Epithelial cell of proximal tubule (primary cell): ENCODE data around the gene MYL2. TPM values are rescaled to one million over a fixed set of nuclear protein-coding genes. Genes with fewer than 3 reads are reported as not detected.

ENCODE experiments used
- DNase-seq: peaks from one replicate; pipeline ENCODE4 v3.0.0-alpha.2; 2011; ENCODE audit warnings: low read depth
- H3K4me3 ChIP-seq: 2 replicates; pipeline ENCODE4 v1.5.1; 2011; ENCODE audit warnings: low read depth, mild to moderate bottlenecking, low read length
- CTCF ChIP-seq: conservative IDR thresholded peaks from 2 replicates; pipeline ENCODE4 v1.5.1; 2012; ENCODE audit warnings: low read depth, mild to moderate bottlenecking, low read length
- total RNA-seq: library from RNA; depleted of rRNA; stranded (reverse); fragments of >200 nt; gene quantifications from 2 replicates; pipeline ENCODE4 v1.2.3, GENCODE V29; 2015

MYL2 gene
- total RNA-seq, 1 donor from 2014 or later: not detected

GRCh38 chr12:110863161-110863560, 57.2 kb downstream of the MYL2 start:
- DNase-seq: no peak
- no peak overlapping the region for H3K4me3 ChIP-seq
- no peak for TF ChIP-seq CTCF

GRCh38 chr12:110862329-110862728, 58.0 kb downstream of the MYL2 start:
- no peak for DNase-seq
- no peak overlapping the region for H3K4me3 ChIP-seq
- no peak for TF ChIP-seq CTCF

GRCh38 chr12:110861729-110862128, 58.6 kb downstream of the MYL2 start:
- no peak for TF ChIP-seq CTCF
- DNase-seq: no peak
- H3K4me3 ChIP-seq: no peak overlapping the region

Other genes starting within 250 kb of the MYL2 start
- 1.4 and 2.5 TPM in 2 replicates for gene HVCN1, start 231.5 kb downstream of the MYL2 start, total RNA-seq
- gene PPP1CC, start 177.7 kb downstream of the MYL2 start, total RNA-seq: 86.3 and 159 TPM in 2 replicates
- not detected in 2 replicates for gene CCDC63, start 73.6 kb downstream of the MYL2 start, total RNA-seq
- not detected in 2 replicates for gene CUX2, start 113.6 kb upstream of the MYL2 start, total RNA-seq